Stimulated activated CD8-positive, alpha-beta memory T cell treated with anti-CD3 and anti-CD28 coated beads, Interleukin-4, amount 100 ng/mL, for 4 hours (primary cell): ENCODE data around the gene LRRC9.

Experiments used
- DNase-seq, 2 donors: peaks; one replicate each; pipeline ENCODE4 v3.0.0-alpha.2; 2020; ENCODE audit warnings: low read depth in 2 of 2, low spot score in 1 of 2

LRRC9 gene

GRCh38 chr14:60106339-60106738 lies 186.4 kb downstream of the LRRC9 start:
- DNase-seq = no peak

GRCh38 chr14:60107477-60107876 lies 187.5 kb downstream of the LRRC9 start:
- DNase-seq = no peak

GRCh38 chr14:60111732-60112131 lies 191.8 kb downstream of the LRRC9 start:
- no peak for DNase-seq
